NCI-H2107 (cell line): ENCODE results near the gene PRDM5.

Experiments used
- DNase-seq: peaks from one replicate; lab custom pipeline; 2025; lab: John Stamatoyannopoulos, UW

PRDM5 gene

DNA sequence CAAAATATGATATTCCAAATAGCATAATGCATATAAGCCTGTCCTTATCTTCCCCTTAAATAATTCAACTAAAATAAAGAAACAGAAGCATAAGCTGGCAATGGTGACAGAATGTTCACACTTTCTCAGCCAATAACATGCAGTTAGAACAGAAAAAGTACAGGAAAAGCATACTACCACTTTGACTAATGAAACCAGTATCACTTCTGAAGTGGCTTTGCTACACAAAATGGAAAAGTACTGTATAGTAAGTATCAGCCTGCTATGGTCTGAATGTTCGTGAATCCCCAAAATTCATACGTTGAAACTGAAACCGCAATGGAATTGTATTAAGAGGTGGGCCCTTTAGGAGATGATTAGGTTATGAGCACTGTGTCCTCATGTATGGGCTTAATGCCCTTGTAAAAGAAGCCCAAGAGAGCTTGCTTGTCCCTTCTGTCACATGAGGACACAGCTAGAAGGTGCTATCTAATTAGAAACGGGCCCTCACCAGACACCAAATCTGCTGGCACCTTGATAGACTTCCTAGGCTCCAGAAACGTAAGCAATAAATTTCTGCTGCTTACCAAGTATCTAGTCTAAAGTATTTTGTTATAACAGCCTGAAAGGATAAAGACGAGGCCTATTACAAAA, 102.6 kb downstream of the PRDM5 start:
- no peak for DNase-seq

- no peak for DNase-seq
Observed at GRCh38 chr4:120816296-120816965, 106.1 kb downstream of the PRDM5 start.

GRCh38 chr4:120815361-120815760, 107.2 kb downstream of the PRDM5 start:
- no peak for DNase-seq

DNA sequence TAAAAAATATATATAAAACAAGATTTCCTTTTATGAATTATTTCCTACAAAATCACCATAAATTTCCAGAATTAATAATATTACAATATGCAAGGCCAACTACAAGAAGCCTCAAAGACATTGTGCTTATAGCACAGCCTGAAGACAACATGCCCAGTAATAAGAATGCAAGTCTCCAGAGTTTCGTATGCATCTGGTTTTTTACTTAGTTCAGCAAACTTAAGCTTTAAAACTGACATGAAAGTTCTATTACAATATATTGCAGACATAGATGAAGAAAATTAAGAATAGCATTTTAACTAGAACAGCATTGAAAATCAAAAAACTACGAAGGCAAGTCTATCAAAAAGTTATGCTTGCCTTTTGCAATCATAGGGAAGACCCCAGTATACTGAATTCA, 107.6 kb downstream of the PRDM5 start:
- no peak for DNase-seq

DNA sequence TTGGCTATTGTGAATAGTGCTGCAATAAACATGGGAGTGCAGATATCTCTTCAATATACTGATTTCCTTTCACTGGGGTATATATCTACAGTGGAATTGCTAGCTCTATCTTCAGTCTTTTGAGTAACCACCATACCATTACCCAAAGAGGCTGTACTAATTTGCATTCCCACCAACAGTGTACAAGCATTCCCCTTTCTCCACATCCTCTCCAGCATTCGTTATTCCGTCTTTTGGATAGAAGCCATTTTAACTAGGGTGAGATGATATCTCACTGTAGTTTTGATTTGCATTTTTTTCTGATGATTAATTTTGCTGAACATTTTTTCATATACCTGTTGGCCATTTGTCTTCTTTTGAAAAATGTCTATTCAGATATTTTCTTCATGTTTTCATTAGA, 110.3 kb downstream of the PRDM5 start:
- DNase-seq: no peak

DNA sequence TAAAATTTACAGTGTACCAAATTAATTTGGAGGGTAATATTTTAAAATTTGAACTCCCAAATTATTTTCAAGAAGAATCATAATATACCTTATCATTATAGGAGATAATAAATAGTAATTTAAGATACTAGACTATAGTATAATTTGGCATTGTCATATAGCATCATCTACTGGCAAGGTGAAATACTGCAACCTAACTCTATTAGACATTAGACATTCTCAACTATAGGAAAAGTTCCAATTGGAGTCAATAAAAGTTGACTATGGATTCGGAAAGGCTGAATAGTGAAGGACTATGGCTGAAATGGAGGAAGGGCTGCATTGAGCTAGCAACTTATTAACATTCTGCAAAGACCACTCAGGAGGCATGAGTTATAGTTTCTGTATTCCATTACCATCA, 113.0 kb downstream of the PRDM5 start:
- no peak for DNase-seq

- no peak for DNase-seq
Observed at GRCh38 chr4:120808475-120809141, 113.9 kb downstream of the PRDM5 start.

DNA sequence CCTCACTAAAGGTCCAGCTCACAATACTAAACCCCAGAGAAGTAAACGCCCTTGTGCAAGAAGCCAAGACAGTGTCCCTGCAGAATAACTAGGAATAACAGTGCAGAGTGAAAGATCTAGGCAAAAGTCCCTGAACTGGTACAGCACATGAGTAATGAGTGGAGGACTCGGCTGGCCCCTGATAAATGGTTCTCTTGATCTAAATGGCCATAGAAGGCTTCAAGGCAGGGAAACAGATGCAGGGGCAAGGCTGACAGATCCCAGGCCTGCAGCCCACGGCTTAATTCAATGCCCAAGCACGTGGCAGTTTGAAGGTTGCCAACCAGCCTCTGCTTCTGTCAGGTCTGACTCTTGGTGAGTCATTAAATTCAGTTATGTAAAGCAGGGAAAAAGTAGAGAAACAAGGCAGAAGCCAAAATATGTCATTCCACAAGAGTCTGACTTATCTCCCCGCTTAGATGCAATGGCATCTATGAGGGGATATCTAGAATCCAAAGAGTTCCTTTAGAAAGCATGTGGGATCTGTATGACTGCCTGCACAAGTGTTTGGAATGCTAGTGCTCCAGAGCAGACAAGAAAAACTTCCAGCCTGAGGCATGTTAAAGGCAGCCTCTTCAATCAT, 121.3 kb downstream of the PRDM5 start:
- no peak for DNase-seq

- no peak for DNase-seq
Observed at GRCh38 chr4:120798570-120798969, 124.0 kb downstream of the PRDM5 start.

GRCh38 chr4:120796271-120796670, 126.3 kb downstream of the PRDM5 start:
- no peak for DNase-seq

DNA sequence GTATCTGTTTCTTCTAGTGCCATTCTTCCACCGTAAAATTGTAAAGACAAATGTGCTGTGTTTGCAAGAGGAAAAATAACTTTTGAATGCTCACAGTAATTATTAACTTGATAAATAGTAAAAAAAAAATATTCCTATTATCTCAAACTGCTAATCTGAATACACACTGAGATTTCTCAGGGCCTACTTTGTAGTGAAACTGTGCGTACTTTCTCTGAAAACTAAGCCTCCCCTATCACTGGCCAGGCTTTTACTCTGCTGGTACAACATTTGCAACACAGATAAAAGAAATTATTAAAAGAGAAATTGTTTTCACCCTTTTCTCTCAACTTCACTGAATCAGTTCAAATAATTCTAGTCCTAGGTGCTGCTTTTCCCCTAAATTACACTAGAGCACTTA, 137.3 kb downstream of the PRDM5 start:
- no peak for DNase-seq

- no peak for DNase-seq
Observed at GRCh38 chr4:120777459-120777858, 145.1 kb downstream of the PRDM5 start.

GRCh38 chr4:120775431-120775830, 147.1 kb downstream of the PRDM5 start:
- DNase-seq: no peak

- no peak for DNase-seq
Observed at GRCh38 chr4:120773641-120774040, 148.9 kb downstream of the PRDM5 start.

DNA sequence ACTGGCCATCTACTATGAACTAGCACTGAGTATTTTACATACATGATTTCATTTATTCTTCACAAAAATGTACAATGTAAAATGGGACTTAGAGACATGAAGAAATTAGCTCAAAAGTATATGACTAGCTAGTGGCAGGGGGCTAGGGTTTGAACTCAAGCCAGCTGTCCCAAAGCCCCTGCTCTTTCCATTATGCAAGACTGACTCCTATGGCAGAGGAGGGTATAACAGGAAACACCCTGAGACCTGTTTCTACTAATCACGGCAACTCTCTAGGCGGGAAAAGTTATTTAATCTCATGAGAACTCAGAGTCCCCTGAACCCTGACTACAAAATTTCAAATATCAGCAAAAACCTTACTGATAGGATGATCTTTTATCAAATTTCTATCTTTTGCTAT, 150.6 kb downstream of the PRDM5 start:
- no peak for DNase-seq

GRCh38 chr4:120770897-120771296, 151.6 kb downstream of the PRDM5 start:
- DNase-seq: no peak

DNA sequence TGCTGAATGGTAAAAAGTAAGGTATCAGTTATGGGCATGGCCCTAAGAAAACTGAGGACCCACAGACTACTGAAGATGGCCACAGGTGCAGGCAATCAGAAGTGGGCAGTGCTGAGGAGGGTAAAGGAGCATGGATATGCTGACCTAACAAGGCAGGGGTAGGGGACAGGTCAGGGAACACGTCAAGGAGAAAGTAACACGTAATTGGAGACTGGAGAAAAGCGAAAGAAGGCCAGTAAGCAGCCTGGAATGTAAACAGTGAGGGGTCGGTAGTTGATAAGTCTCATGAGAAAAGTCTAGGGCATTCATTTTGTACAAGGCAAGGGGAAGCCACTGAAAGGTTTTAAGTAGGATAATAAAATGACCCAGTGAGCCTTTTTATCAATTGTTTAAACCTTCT, 153.3 kb downstream of the PRDM5 start:
- DNase-seq: no peak

GRCh38 chr4:120765260-120765680, 157.3 kb downstream of the PRDM5 start:
- no peak for DNase-seq

- DNase-seq: no peak
Observed at GRCh38 chr4:120763650-120764049, 158.9 kb downstream of the PRDM5 start.

DNA sequence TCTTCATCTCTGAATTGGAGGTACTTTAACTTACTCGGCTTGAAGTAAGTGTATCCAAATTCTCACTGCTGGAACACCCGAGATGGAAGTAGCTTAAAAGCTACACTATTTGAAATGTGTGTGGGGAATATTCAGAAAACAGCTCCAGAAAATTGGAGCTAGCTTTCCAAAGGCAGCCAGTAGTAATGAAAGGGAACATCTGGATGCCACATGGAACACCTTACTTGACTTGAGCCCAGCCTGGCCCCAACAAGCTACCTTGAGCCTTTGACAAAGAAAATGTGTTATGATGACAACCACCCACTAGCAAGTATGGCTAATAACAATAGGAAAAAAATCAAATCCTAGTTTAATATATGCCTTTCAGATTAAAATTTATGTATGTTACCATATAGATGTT, 161.5 kb downstream of the PRDM5 start:
- DNase-seq: no peak

- DNase-seq: no peak
Observed at GRCh38 chr4:120760047-120760446, 162.5 kb downstream of the PRDM5 start.

GRCh38 chr4:120755864-120756263, 166.7 kb downstream of the PRDM5 start:
- no peak for DNase-seq

- DNase-seq: no peak
Observed at GRCh38 chr4:120754590-120754989, 167.9 kb downstream of the PRDM5 start.
